ENCODE measurements around the gene KDM8. TPM values are rescaled to one million over a fixed set of nuclear protein-coding genes. Genes with fewer than 3 reads are reported as not detected.

KDM8 gene
- total and polyA plus RNA-seq, 9 of the 15 experiments (the other 6 are each of a cell fraction or from before 2014, with no cell fraction given), result 0.61 to 9.1 (median 5.4) TPM

DNA sequence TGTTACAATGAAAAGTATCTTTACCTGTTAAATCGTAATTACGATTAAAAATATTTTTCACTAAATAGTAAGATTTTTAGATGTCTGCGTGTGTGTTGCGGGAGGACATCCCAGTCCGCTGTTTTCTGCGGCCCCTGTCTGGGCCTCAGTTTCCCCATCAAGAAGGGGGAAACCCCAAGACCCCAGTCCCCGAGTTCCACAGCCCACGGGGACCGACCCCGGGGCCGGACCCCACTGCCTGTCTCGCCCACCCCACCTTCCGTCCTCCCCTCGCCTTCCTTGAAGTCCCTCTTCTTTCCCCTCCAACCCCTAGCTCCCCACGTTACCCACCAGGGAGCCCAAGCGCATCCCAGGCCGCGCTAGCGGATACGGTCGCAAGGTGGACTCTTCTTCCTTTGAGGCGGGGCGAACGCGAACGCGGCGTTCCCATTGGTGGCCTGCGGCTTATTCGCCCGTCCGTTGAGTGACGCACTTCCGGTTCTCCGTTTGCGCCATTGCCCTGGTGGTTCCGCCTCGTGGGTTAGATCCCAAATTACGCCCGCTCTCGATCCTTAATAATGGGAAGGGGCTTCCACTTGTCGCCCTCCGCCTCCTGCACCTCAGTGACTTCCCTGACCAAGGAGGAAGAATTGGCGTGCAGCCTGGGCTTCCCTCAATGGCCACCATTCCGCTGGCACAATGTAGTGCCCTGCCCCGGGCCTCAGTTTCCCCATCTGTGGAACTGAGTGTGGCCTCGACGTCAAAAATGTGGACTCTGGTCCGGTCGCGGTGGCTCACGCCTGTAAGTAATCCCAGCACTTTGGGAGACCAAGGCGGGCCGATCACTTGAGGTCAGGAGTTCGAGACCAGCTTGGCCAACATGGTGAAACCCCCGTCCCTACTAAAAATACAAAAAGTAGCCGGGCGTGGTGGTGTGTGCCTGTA, 65.3 kb downstream of the KDM8 start, which contains the start of gene NSMCE1 (continued):
- TF ChIP-seq, protein P1, sequence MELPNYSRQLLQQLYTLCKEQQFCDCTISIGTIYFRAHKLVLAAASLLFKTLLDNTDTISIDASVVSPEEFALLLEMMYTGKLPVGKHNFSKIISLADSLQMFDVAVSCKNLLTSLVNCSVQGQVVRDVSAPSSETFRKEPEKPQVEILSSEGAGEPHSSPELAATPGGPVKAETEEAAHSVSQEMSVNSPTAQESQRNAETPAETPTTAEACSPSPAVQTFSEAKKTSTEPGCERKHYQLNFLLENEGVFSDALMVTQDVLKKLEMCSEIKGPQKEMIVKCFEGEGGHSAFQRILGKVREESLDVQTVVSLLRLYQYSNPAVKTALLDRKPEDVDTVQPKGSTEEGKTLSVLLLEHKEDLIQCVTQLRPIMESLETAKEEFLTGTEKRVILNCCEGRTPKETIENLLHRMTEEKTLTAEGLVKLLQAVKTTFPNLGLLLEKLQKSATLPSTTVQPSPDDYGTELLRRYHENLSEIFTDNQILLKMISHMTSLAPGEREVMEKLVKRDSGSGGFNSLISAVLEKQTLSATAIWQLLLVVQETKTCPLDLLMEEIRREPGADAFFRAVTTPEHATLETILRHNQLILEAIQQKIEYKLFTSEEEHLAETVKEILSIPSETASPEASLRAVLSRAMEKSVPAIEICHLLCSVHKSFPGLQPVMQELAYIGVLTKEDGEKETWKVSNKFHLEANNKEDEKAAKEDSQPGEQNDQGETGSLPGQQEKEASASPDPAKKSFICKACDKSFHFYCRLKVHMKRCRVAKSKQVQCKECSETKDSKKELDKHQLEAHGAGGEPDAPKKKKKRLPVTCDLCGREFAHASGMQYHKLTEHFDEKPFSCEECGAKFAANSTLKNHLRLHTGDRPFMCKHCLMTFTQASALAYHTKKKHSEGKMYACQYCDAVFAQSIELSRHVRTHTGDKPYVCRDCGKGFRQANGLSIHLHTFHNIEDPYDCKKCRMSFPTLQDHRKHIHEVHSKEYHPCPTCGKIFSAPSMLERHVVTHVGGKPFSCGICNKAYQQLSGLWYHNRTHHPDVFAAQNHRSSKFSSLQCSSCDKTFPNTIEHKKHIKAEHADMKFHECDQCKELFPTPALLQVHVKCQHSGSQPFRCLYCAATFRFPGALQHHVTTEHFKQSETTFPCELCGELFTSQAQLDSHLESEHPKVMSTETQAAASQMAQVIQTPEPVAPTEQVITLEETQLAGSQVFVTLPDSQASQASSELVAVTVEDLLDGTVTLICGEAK (IDR thresholded peaks at IDR 0.05), result peak; percentile 94
- TF ChIP-seq, protein P1 (CRISPR knock-in tag; IDR thresholded peaks at IDR 0.05), result no peak
- TF ChIP-seq TEAD4 (IDR thresholded peaks at IDR 0.05; ENCODE audit: low read length), result no peak
- TF ChIP-seq TEAD4 (CRISPR knock-in tag; IDR thresholded peaks at IDR 0.05; ENCODE audit: borderline replicate concordance), result no peak
- TF ChIP-seq, protein P2, sequence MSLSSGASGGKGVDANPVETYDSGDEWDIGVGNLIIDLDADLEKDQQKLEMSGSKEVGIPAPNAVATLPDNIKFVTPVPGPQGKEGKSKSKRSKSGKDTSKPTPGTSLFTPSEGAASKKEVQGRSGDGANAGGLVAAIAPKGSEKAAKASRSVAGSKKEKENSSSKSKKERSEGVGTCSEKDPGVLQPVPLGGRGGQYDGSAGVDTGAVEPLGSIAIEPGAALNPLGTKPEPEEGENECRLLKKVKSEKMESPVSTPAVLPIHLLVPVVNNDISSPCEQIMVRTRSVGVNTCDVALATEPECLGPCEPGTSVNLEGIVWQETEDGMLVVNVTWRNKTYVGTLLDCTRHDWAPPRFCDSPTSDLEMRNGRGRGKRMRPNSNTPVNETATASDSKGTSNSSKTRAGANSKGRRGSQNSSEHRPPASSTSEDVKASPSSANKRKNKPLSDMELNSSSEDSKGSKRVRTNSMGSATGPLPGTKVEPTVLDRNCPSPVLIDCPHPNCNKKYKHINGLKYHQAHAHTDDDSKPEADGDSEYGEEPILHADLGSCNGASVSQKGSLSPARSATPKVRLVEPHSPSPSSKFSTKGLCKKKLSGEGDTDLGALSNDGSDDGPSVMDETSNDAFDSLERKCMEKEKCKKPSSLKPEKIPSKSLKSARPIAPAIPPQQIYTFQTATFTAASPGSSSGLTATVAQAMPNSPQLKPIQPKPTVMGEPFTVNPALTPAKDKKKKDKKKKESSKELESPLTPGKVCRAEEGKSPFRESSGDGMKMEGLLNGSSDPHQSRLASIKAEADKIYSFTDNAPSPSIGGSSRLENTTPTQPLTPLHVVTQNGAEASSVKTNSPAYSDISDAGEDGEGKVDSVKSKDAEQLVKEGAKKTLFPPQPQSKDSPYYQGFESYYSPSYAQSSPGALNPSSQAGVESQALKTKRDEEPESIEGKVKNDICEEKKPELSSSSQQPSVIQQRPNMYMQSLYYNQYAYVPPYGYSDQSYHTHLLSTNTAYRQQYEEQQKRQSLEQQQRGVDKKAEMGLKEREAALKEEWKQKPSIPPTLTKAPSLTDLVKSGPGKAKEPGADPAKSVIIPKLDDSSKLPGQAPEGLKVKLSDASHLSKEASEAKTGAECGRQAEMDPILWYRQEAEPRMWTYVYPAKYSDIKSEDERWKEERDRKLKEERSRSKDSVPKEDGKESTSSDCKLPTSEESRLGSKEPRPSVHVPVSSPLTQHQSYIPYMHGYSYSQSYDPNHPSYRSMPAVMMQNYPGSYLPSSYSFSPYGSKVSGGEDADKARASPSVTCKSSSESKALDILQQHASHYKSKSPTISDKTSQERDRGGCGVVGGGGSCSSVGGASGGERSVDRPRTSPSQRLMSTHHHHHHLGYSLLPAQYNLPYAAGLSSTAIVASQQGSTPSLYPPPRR (CRISPR knock-in tag; IDR thresholded peaks at IDR 0.05; ENCODE audit: borderline replicate concordance), result 0 out of 2 replicates have a peak, but pooled peaks have one; percentile 34
- TF ChIP-seq NUFIP1 (IDR thresholded peaks at IDR 0.05; ENCODE audit: partially characterized antibody), result no peak
- TF ChIP-seq ESRRB (CRISPR knock-in tag; IDR thresholded peaks at IDR 0.05; ENCODE audit: borderline replicate concordance), result no peak
- TF ChIP-seq KAT8 (IDR thresholded peaks at IDR 0.05; ENCODE audit: low read depth), result no peak
- TF ChIP-seq ZNF780A (CRISPR knock-in tag; IDR thresholded peaks at IDR 0.05), result no peak
- TF ChIP-seq BACH1 (tag; IDR thresholded peaks at IDR 0.05), result no peak
- TF ChIP-seq, protein P3, sequence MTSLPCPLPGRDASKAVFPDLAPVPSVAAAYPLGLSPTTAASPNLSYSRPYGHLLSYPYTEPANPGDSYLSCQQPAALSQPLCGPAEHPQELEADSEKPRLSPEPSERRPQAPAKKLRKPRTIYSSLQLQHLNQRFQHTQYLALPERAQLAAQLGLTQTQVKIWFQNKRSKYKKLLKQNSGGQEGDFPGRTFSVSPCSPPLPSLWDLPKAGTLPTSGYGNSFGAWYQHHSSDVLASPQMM (CRISPR knock-in tag; IDR thresholded peaks at IDR 0.05), result no peak
- TF ChIP-seq CXXC5 (CRISPR knock-in tag; IDR thresholded peaks at IDR 0.05), result peak; percentile 79
- TF ChIP-seq CEBPB (tag; IDR thresholded peaks at IDR 0.05), result peak; percentile 76

Data from K562 (cell line).